Keratinocyte (primary cell): ENCODE results near the gene MIA. TPM values are rescaled to one million over a fixed set of nuclear protein-coding genes. Genes with fewer than 3 reads are reported as not detected.

Source experiments
- DNase-seq: peaks from one replicate; pipeline ENCODE4 v3.0.0-alpha.2; 2011; ENCODE audit warnings: low read depth, missing footprints, low spot score
- FAIRE-seq: peaks from 2 replicates; lab custom pipeline; 2011; peaks lifted over from hg19 to GRCh38; lab: Jason Lieb, UNC
- H2AFZ ChIP-seq: 2 replicates; pipeline ENCODE4 v1.6.0; 2012; ENCODE audit warnings: low read length, control low read depth, inconsistent platforms; ENCODE audit not compliant: control insufficient read depth
- H3K27ac ChIP-seq: 2 replicates; pipeline ENCODE4 v1.5.1; 2011; ENCODE audit warnings: low read length; ENCODE audit not compliant: control insufficient read depth, insufficient read depth
- H3K27me3 ChIP-seq: 3 replicates; pipeline ENCODE4 v1.6.0; 2011; ENCODE audit warnings: low read length; ENCODE audit not compliant: control insufficient read depth, insufficient read depth; ENCODE audit errors: extremely low read depth
- H3K36me3 ChIP-seq, 2 experiments: 2 replicates in 1 of 2; 3 replicates in 1 of 2; pipeline ENCODE4 v1.5.1; 2011; ENCODE audit warnings: low read length in 2 of 2, mild to moderate bottlenecking in 1 of 2; ENCODE audit not compliant: control insufficient read depth in 2 of 2, insufficient read depth in 2 of 2; ENCODE audit errors: extremely low read depth in 1 of 2
- H3K4me1 ChIP-seq: 3 replicates; pipeline ENCODE4 v1.5.1; 2011; ENCODE audit warnings: low read length; ENCODE audit not compliant: control insufficient read depth, insufficient read depth; ENCODE audit errors: extremely low read depth
- H3K4me2 ChIP-seq: 3 replicates; pipeline ENCODE4 v1.6.0; 2011; ENCODE audit warnings: low read depth, low read length; ENCODE audit not compliant: control insufficient read depth, insufficient read depth; ENCODE audit errors: extremely low read depth
- H3K4me3 ChIP-seq, 3 experiments: fragments of 200-600 bp in 1 of 3; sonication (generic) in 1 of 3; 2 replicates in 2 of 3; 3 replicates in 1 of 3; pipeline ENCODE4 v1.5.1; 2011 to 2016; ENCODE audit warnings: low read length in 3 of 3, mild to moderate bottlenecking in 3 of 3, control low read depth in 2 of 3, inconsistent platforms in 1 of 3, low read depth in 1 of 3, mixed read lengths in 1 of 3, mixed run types in 1 of 3, moderate library complexity in 1 of 3; ENCODE audit not compliant: control insufficient read depth in 2 of 3, insufficient read depth in 2 of 3; ENCODE audit errors: extremely low read depth in 1 of 3
- H3K79me2 ChIP-seq: 2 replicates; pipeline ENCODE4 v1.6.0; 2012; ENCODE audit warnings: low read length; ENCODE audit not compliant: control insufficient read depth, insufficient read depth
- H3K9ac ChIP-seq: 3 replicates; pipeline ENCODE4 v1.6.0; 2011; ENCODE audit warnings: low read length; ENCODE audit not compliant: control insufficient read depth, insufficient read depth; ENCODE audit errors: extremely low read depth
- H3K9me1 ChIP-seq: 3 replicates; pipeline ENCODE4 v1.6.0; 2011; ENCODE audit warnings: low read length; ENCODE audit not compliant: control insufficient read depth, insufficient read depth; ENCODE audit errors: extremely low read depth
- H3K9me3 ChIP-seq: 2 replicates; pipeline ENCODE4 v1.5.1; 2012; ENCODE audit warnings: low read depth, low read length; ENCODE audit not compliant: control insufficient read depth
- H4K20me1 ChIP-seq: 3 replicates; pipeline ENCODE4 v1.6.0; 2011; ENCODE audit warnings: low read length; ENCODE audit not compliant: control insufficient read depth, insufficient read depth; ENCODE audit errors: extremely low read depth
- CTCF ChIP-seq, 3 experiments: IDR thresholded peaks in 1 of 3; conservative IDR thresholded peaks in 1 of 3; optimal IDR thresholded peaks in 1 of 3; 2 replicates in 2 of 3; 3 replicates in 1 of 3; pipeline versions ENCODE3 to v1.5.1; 2011; ENCODE audit warnings: low read length in 3 of 3, mild to moderate bottlenecking in 3 of 3, moderate library complexity in 2 of 3, control low read depth in 1 of 3, inconsistent platforms in 1 of 3; ENCODE audit not compliant: insufficient read depth in 2 of 3; ENCODE audit errors: extremely low read depth in 1 of 3
- EZH2 ChIP-seq: IDR thresholded peaks from one replicate; pipeline ENCODE4 v1.6.1; 2012; ENCODE audit warnings: inconsistent platforms, mild to moderate bottlenecking, low read length, moderate library complexity
- dilution Hi-C: fragments of 300-500 bp; cut with MboI; formaldehyde crosslinking; loops from one replicate; pipeline ENCODE4 v1.7.0; 2020; ENCODE audit warnings: low sequenced_read_pairs; ENCODE audit not compliant: extremely low pct_ligation_motif_present
- polyA plus RNA-seq, 5 experiments: library from polyadenylated mRNA; depleted of rRNA in 3 of 5; stranded (reverse) in 3 of 5; stranded (forward) in 1 of 5; unstranded in 1 of 5; fragments of >200 nt; gene quantifications; 1 replicate in 1 of 5; 2 replicates in 3 of 5; 3 replicates in 1 of 5; pipeline versions ENCODE4 v1.2.1 to v1.2.3, GENCODE V29; 2011 to 2012; ENCODE audit warnings: missing spikeins in 2 of 5, low read depth in 1 of 5, low replicate concordance in 1 of 5

MIA gene
- polyA plus RNA-seq, 1 donor (not counting 4 experiments of a cell fraction or from before 2014, with no cell fraction given): 3.4 TPM

DNA sequence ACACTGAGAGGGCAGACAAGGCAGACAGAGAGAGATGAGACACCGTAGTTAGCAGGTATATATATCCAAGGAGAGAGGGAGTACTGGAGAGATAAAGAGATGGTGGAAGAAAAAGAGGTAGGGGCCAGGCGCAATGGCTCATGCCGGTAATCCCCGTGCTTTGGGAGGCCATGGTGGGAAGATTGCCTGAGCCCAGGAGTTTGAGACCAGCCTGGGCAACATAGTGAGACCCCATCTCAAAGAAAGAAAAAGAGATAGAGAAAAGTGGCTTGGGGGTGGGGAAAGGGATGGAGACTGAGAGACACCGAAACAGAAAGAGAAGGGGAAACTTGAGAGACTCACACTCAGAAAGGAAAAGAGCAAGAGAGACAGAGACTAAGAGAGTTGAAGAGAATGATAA is 5.3 kb downstream of the MIA start:
- Histone ChIP-seq H3K36me3 (no peaks in the 10 kb centered on the region), H3K9me3 (no peaks in the 10 kb centered on the region), H3K9me1 (no peaks in the 10 kb centered on the region), H3K27me3 (no peaks in the 10 kb centered on the region), H3K9ac (no peak overlapping the region), H3K4me2 (no peak overlapping the region), H2AFZ (no peak overlapping the region), H3K4me3 (no peak overlapping the region), H3K27ac (no peak overlapping the region), H3K79me2 (no peaks in the 10 kb centered on the region), H3K4me1 (peaks cover 12% of the 10 kb centered on the region), H4K20me1 (no peaks in the 10 kb centered on the region)
- DNase-seq: no peak
- dilution Hi-C loops: no loop called here
- FAIRE-seq: no peak
- no peak for TF ChIP-seq EZH2
- no peak for TF ChIP-seq CTCF (optimal IDR thresholded peaks at IDR 0.05 in 1 of 3, IDR thresholded peaks at IDR 0.05 in 1 of 3, conservative IDR thresholded peaks at IDR 0.05 in 1 of 3; ENCODE audit: extremely low read depth in 1 of 3, insufficient read depth in 2 of 3, low read length in 3 of 3)

DNA sequence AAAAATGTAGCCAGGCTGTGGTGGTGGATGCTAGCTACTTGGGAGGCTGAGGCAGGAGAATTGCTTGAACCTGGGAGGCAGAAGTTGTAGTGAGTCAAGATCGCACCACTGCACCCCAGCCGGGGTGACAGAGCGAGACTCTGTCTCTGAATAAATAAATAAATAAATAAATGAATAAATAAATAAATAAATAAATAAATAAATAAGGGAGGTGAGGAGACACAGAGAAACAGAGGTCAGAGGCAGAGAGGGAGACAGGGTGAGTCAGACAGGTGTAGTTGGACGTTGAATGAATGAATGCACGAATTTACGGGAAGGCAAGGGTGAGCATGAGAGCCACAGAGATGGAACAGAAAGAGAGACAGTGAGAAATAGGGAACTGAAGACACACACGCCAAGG is 5.8 kb downstream of the MIA start:
- H3K27ac ChIP-seq: no peak overlapping the region
- no peaks in the 10 kb centered on the region for H4K20me1 ChIP-seq
- no peak for DNase-seq
- no peak overlapping the region for H2AFZ ChIP-seq
- dilution Hi-C loops: no loop called here
- H3K9me1 ChIP-seq: no peaks in the 10 kb centered on the region
- no peaks in the 10 kb centered on the region for H3K79me2 ChIP-seq
- no peak overlapping the region for H3K4me3 ChIP-seq
- FAIRE-seq: no peak
- no peaks in the 10 kb centered on the region for H3K36me3 ChIP-seq
- no peak for TF ChIP-seq CTCF (optimal IDR thresholded peaks at IDR 0.05 in 1 of 3, IDR thresholded peaks at IDR 0.05 in 1 of 3, conservative IDR thresholded peaks at IDR 0.05 in 1 of 3; ENCODE audit: extremely low read depth in 1 of 3, insufficient read depth in 2 of 3, low read length in 3 of 3)
- TF ChIP-seq EZH2: no peak
- no peak overlapping the region for H3K9ac ChIP-seq
- H3K4me1 ChIP-seq: peaks cover 12% of the 10 kb centered on the region
- no peaks in the 10 kb centered on the region for H3K9me3 ChIP-seq
- no peaks in the 10 kb centered on the region for H3K27me3 ChIP-seq
- H3K4me2 ChIP-seq: no peak overlapping the region
